NT2/D1 (cell line): Measurements from ENCODE around the gene SERPINB8.

ENCODE experiments used
- YY1 ChIP-seq: IDR thresholded peaks from 2 replicates; pipeline ENCODE4 v1.6.1; 2011; ENCODE audit not compliant: insufficient read length, insufficient read depth
- ZNF274 ChIP-seq: IDR thresholded peaks from 2 replicates; pipeline ENCODE4 v1.6.1; 2011; ENCODE audit warnings: mild to moderate bottlenecking, low read depth, low read length

- TF ChIP-seq ZNF274 = no peak
- TF ChIP-seq YY1 = no peak
These were observed 9.6 kb downstream of the SERPINB8 start for GRCh38 chr18:63979409-63979920.
